Smooth muscle cell (in vitro differentiated cells): ENCODE results near the gene ZC3H12A. TPM values are rescaled to one million over a fixed set of nuclear protein-coding genes. Genes with fewer than 3 reads are reported as not detected.

ENCODE experiments used
- DNase-seq: peaks from one replicate; lab custom pipeline; 2025; ENCODE audit not compliant: unreplicated experiment; lab: John Stamatoyannopoulos, UW
- H2AFZ ChIP-seq: fragments of 200-600 bp; sonication (generic); 2 replicates; pipeline ENCODE4 v1.6.0; 2016; ENCODE audit warnings: antibody characterized with exemption, low read depth, mild to moderate bottlenecking
- H3F3A ChIP-seq: fragments of 200-600 bp; sonication (generic); 2 replicates; pipeline ENCODE4 v1.6.0; 2017; ENCODE audit warnings: antibody characterized with exemption, low read depth
- H3K27ac ChIP-seq: fragments of 200-600 bp; sonication (generic); 2 replicates; pipeline ENCODE4 v1.5.1; 2016; ENCODE audit warnings: low read depth, mild to moderate bottlenecking
- H3K27me3 ChIP-seq: fragments of 200-600 bp; sonication (generic); 2 replicates; pipeline ENCODE4 v1.6.1; 2016; ENCODE audit warnings: low read depth, mild to moderate bottlenecking
- H3K36me3 ChIP-seq: fragments of 200-600 bp; sonication (generic); 2 replicates; pipeline ENCODE4 v1.5.1; 2016; ENCODE audit warnings: low read depth
- H3K4me1 ChIP-seq: fragments of 200-600 bp; sonication (generic); 2 replicates; pipeline ENCODE4 v1.5.1; 2016; ENCODE audit warnings: low read depth
- H3K4me2 ChIP-seq: fragments of 200-600 bp; sonication (generic); 2 replicates; pipeline ENCODE4 v1.6.0; 2016; ENCODE audit warnings: mild to moderate bottlenecking
- H3K4me3 ChIP-seq: fragments of 200-600 bp; sonication (generic); 2 replicates; pipeline ENCODE4 v1.5.1; 2016; ENCODE audit warnings: mild to moderate bottlenecking
- H3K79me2 ChIP-seq: fragments of 200-600 bp; sonication (generic); 2 replicates; pipeline ENCODE4 v1.6.0; 2016; ENCODE audit warnings: low read depth, mild to moderate bottlenecking
- H3K9ac ChIP-seq: fragments of 200-600 bp; sonication (generic); 2 replicates; pipeline ENCODE4 v1.6.0; 2016; ENCODE audit warnings: low read depth
- H3K9me3 ChIP-seq: fragments of 200-600 bp; sonication (generic); replicated peaks from 2 replicates; pipeline ENCODE4 v1.5.1; 2016; ENCODE audit warnings: low read depth
- H4K20me1 ChIP-seq: fragments of 200-600 bp; sonication (generic); 2 replicates; pipeline ENCODE4 v1.6.0; 2016; ENCODE audit warnings: low read depth
- CTCF ChIP-seq: fragments of 200-600 bp; sonication (generic); IDR thresholded peaks from 2 replicates; pipeline ENCODE4 v1.5.1; 2017; ENCODE audit warnings: borderline replicate concordance, mild to moderate bottlenecking, antibody characterized with exemption; ENCODE audit not compliant: insufficient read depth, poor library complexity, severe bottlenecking
- WGBS: methylation state at CpG from one replicate; pipeline ENCODE4 v1.1.7; 2016; ENCODE audit warnings: low lambda C conversion rate; 5-methylcytosine and 5-hydroxymethylcytosine counted together
- polyA plus RNA-seq: library from polyadenylated mRNA; unstranded; fragments of >200 nt; fragmentation: Nextera tagmentation; extraction: Ambion mirVana; gene quantifications from 2 replicates; pipeline ENCODE4 v1.2.1, GENCODE V29; 2016
- total RNA-seq: library from RNA; depleted of rRNA; stranded (reverse); fragments of >200 nt; gene quantifications from 2 replicates; pipeline ENCODE4 v1.2.3, GENCODE V29; 2014

The ZC3H12A gene
- 13.2 and 21.3 TPM in 2 replicates for total RNA-seq
- polyA plus RNA-seq = 29.6 and 35.8 TPM in 2 replicates

GRCh38 chr1:37474046-37474696 lies at the start of gene ZC3H12A:
Gene ZC3H12A, plus strand, starts transcription at chr1:37474580. Its CDS starts 917 bp downstream, at chr1:37475497.
- peak; percentile 66 for DNase-seq
- Histone ChIP-seq H3K27ac (peak within 1 kb of the TSS; percentile 96), H3K27me3 (no peaks in the 10 kb centered on the region), H2AFZ (peak within 1 kb of the TSS; percentile 71), H3K4me1 (peaks cover 36% of the 10 kb centered on the region), H3K79me2 (peaks cover 48% of the 10 kb centered on the region), H3K4me3 (peak within 1 kb of the TSS; percentile 69), H3K9me3 (no peaks in the 10 kb centered on the region), H3F3A (peaks cover 22% of the 10 kb centered on the region), H3K9ac (peak within 1 kb of the TSS; percentile 90), H3K4me2 (peak within 1 kb of the TSS; percentile 90), H4K20me1 (peaks cover 40% of the 10 kb centered on the region), H3K36me3 (no peaks in the 10 kb centered on the region)
- WGBS = under 1% methylated on average over 41 of the region's 78 CpGs
- no peak for TF ChIP-seq CTCF

GRCh38 chr1:37425221-37425620 lies 49.2 kb upstream of the ZC3H12A start:
- Histone ChIP-seq H3K9ac (no peak overlapping the region), H3K36me3 (no peaks in the 10 kb centered on the region), H3K27me3 (peaks cover 13% of the 10 kb centered on the region), H2AFZ (no peak overlapping the region), H4K20me1 (no peaks in the 10 kb centered on the region), H3K79me2 (no peaks in the 10 kb centered on the region), H3F3A (no peaks in the 10 kb centered on the region), H3K9me3 (no peaks in the 10 kb centered on the region), H3K27ac (no peak overlapping the region), H3K4me3 (no peak overlapping the region), H3K4me1 (no peaks in the 10 kb centered on the region), H3K4me2 (no peak overlapping the region)
- no peak for DNase-seq
- 63% methylated on average over 5 of the region's 5 CpGs for WGBS
- no peak for TF ChIP-seq CTCF

- Histone ChIP-seq H3K9me3 (no peaks in the 10 kb centered on the region), H3F3A (no peaks in the 10 kb centered on the region), H4K20me1 (no peaks in the 10 kb centered on the region), H2AFZ (no peak overlapping the region), H3K4me2 (no peak overlapping the region), H3K4me1 (no peaks in the 10 kb centered on the region), H3K4me3 (no peak overlapping the region), H3K27me3 (peaks cover 23% of the 10 kb centered on the region), H3K36me3 (no peaks in the 10 kb centered on the region), H3K79me2 (no peaks in the 10 kb centered on the region), H3K9ac (no peak overlapping the region), H3K27ac (no peak overlapping the region)
- WGBS = 78% methylated on average over 6 of the region's 6 CpGs
- TF ChIP-seq CTCF = no peak
- DNase-seq = no peak
Measured at GRCh38 chr1:37429029-37429428, 45.4 kb upstream of the ZC3H12A start.
